Heart left ventricle (tissue), 16 donors: Measurements from ENCODE around the gene COQ8A. TPM values are rescaled to one million over a fixed set of nuclear protein-coding genes. Genes with fewer than 3 reads are reported as not detected.

ENCODE experiments used
- ATAC-seq, 4 donors: fragments of 200-7000 bp; cut with Tn5 transposase; one replicate each; pipeline ENCODE4 v1.9.1; 2020 to 2022; ENCODE audit warnings: moderate library complexity in 4 of 4, mild to moderate bottlenecking in 3 of 4, moderate number of reproducible peaks in 1 of 4
- DNase-seq, 5 donors: peaks; one replicate each; pipeline ENCODE4 v3.0.0-alpha.2; 2020
- H3K27ac ChIP-seq, 12 donors: fragments of 200-600 bp; sonication (generic) in 4 of 12; one replicate each; pipeline versions ENCODE4 v1.5.0 to v1.8.0; 2016 to 2022; ENCODE audit warnings: mild to moderate bottlenecking in 2 of 12
- H3K27me3 ChIP-seq, 9 donors: fragments of 200-600 bp; sonication (generic) in 2 of 9; one replicate each; pipeline versions ENCODE4 v1.5.1 to v1.8.0; 2016 to 2022; ENCODE audit warnings: mild to moderate bottlenecking in 3 of 9
- H3K36me3 ChIP-seq, 9 donors: fragments of 200-600 bp; sonication (generic) in 2 of 9; one replicate each; pipeline versions ENCODE4 v1.5.0 to v1.8.0; 2018 to 2022; ENCODE audit warnings: mild to moderate bottlenecking in 2 of 9
- H3K4me1 ChIP-seq, 12 donors: fragments of 200-600 bp; sonication (generic) in 4 of 12; one replicate each; pipeline versions ENCODE4 v1.5.0 to v1.8.0; 2016 to 2022; ENCODE audit warnings: mild to moderate bottlenecking in 3 of 12
- H3K4me3 ChIP-seq, 12 donors: fragments of 200-600 bp; sonication (generic) in 4 of 12; one replicate each; pipeline versions ENCODE4 v1.5.0 to v1.8.0; 2017 to 2022; ENCODE audit warnings: mild to moderate bottlenecking in 9 of 12, moderate library complexity in 4 of 12
- H3K9me3 ChIP-seq, 12 donors: fragments of 200-600 bp; sonication (generic) in 4 of 12; one replicate each; pipeline versions ENCODE4 v1.5.0 to v1.8.0; 2016 to 2022; ENCODE audit warnings: mild to moderate bottlenecking in 1 of 12
- CTCF ChIP-seq, 12 donors: fragments of 200-600 bp; sonication (generic) in 4 of 12; IDR thresholded peaks; one replicate each; pipeline versions ENCODE4 v1.5.0 to v1.8.0; 2018 to 2022; ENCODE audit warnings: antibody characterized with exemption in 12 of 12, mild to moderate bottlenecking in 5 of 12
- POLR2A ChIP-seq, 2 donors: fragments of 450-650 bp; IDR thresholded peaks; one replicate each; pipeline ENCODE4 v1.6.1; 2017; ENCODE audit warnings: antibody characterized with exemption in 2 of 2, mild to moderate bottlenecking in 2 of 2, moderate library complexity in 2 of 2
- WGBS, 4 donors: extraction: QIAGEN DNeasy Blood & Tissue Kit in 2 of 4; methylation state at CpG; one replicate each; pipeline versions ENCODE4 v1.1.5 to v1.1.7; 2013 to 2018; 5-methylcytosine and 5-hydroxymethylcytosine counted together
- intact Hi-C, 10 donors: fragments of 100-400 bp; cut with DNase I; formaldehyde crosslinking; loops; one replicate each; pipeline versions ENCODE4 v1.11.1 to v1.14.2; 2022
- polyA plus RNA-seq, 2 donors: library from polyadenylated mRNA; stranded (reverse); fragments of 200-250 nt; gene quantifications; one replicate each; pipeline ENCODE4 v1.2.3, GENCODE V29; 2013
- total RNA-seq, 9 donors: library from RNA; depleted of rRNA in 2 of 9; stranded (reverse); fragments of >200 nt in 2 of 9; fragmentation: NEBNext Ultra II Directional in 3 of 9; extraction: Animal tissue kit (Norgen Biotek cat#: 25700) in 3 of 9; gene quantifications; one replicate each; pipeline versions ENCODE4 v1.1.0 to v1.2.4, GENCODE V29; 2016 to 2023
- donor health status: ischemic (EF 13 %, LVEDD 7.1; RV severe dilation, severe dysfunction).
- donor health status: healthy with polysubstance abuse.
- donor health status: DM: no; HTN: yes; CAD: no.
- donor health status: DM: no; HTN: no; CAD: no.
- donor health status: ischemic (EF 25% LVEDD 6.9; RV normal size, moderate dysfunction).
- donor health status: ischemic (EF 25% LVEDD 5.7; RV mildly dilated, moderate dysfunction).
- donor health status: healthy.
- donor health status: DM: yes; HTN: yes; CAD: no.
- donor health status: ischemic (EF 35%, LVEDD 5.7; RV mildly dilated, moderate dysfunction).
- donor health status: nonischemic (EF 11% LVEDD 7.7; RV severe dilation, severe dysfunction).
- donor health status: DM: yes; HTN: yes; CAD: no.
- donor health status: PGD.
- donor health status: ischemic (EF 29% LVEDD 5.4; RV normal size, mild dysfunction).
- donor health status: nonischemic (EF 23%, LVEDD 6.1; RV moderate dilation, normal function).

The COQ8A gene
- total and polyA plus RNA-seq, 11 donors, result 141 to 915 (median 269) TPM

DNA sequence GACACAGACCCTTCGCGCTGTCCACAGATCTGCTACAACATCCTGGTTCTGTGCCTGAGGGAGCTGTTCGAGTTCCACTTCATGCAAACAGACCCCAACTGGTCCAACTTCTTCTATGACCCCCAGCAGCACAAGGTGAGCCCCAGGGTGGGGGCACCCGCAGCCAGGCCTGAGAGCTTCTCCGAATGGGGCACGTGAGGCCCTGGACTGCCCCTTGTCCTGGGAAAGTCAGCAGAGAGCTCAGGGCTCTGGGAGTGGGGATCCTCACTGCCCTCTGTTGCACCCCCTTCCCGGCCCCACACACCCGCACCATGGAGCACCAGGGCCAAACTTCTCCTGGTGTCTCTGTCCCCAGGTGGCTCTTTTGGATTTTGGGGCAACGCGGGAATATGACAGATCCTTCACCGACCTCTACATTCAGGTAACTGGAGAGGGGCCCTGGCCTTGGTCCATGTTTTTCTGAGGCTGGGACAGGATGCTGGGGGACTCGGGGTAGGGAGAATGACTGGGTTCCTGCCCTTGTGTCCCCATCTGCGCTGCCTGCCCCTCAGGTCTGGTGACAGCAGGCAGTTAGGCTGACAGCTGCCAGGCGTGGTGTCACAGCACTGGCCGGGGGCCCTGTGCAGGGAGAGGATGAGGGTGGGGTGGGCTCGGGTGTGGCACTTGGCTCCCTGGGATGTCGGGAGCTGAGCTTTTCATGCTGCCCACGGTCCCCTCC is 44.6 kb downstream of the COQ8A start:
- peaks cover 0 to 100% (median 50%) of the 10 kb centered on the region in 12 donors for H3K4me1 ChIP-seq
- no peaks in the 10 kb centered on the region for H3K9me3 ChIP-seq
- H3K4me3 ChIP-seq, result no peak overlapping the region
- no peak for TF ChIP-seq CTCF (IDR thresholded peaks at IDR 0.05)
- no peak for TF ChIP-seq POLR2A (IDR thresholded peaks at IDR 0.05)
- DNase-seq, result peak; percentile 67 to 79 (median 74)
- 50 to 62% (median 55%) methylated on average over 12 to 18 of the region's 18 CpGs for WGBS, 4 donors
- H3K36me3 ChIP-seq, result peaks cover 0 to 71% (median 48%) of the 10 kb centered on the region in 9 donors
- intact Hi-C loops, result loop anchor here in 5 of 10 donors (2.0 to 5.0 kb wide), 5 partner anchors 42 to 72 kb away; partner anchors contain the start of gene COQ8A (in 4 of the 5)
- ATAC-seq, result peak; percentile 24 to 67 (median 36)
- no peaks in the 10 kb centered on the region for H3K27me3 ChIP-seq
- H3K27ac ChIP-seq, result peak overlapping the region in 11 of 12 donors; percentile 60 to 96 (median 79)

DNA sequence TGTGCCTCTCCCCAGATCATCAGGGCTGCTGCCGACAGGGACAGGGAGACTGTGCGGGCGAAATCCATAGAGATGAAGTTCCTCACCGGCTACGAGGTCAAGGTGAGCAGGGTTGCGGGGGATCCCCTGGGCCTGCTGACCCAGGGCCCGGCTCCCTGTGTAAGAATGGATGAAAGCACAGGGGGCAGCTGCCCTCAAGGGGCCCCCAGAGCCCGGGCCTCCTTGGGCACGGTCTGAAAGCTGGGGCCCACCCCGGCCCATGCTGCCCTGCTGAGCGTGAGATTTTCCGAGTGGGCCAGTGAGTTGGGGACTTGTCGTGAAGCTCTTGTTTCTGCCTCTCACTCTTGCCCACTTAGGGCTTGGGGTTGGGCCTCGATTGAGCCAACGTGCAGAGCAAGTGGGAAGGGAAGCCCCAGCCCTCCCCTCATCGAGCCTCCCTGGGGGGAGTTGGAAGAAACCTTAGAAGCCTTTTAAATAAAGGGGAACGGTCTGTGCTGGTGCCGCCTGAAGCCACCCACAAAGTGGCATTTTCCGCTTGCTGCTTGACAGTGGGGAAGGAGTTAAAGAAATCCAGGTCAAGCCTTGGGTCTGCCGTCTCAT is 45.2 kb downstream of the COQ8A start:
- peaks cover 0 to 100% (median 48%) of the 10 kb centered on the region in 12 donors for H3K4me1 ChIP-seq
- DNase-seq, result no peak
- no peak for TF ChIP-seq POLR2A (IDR thresholded peaks at IDR 0.05)
- no peaks in the 10 kb centered on the region for H3K9me3 ChIP-seq
- peak overlapping the region; percentile 26 to 96 (median 79) for H3K27ac ChIP-seq
- 50 to 70% (median 66%) methylated on average over 15 to 20 of the region's 20 CpGs for whole genome bisulfite sequencing, 4 donors
- intact Hi-C loops, result loop anchor here in 4 of 10 donors (2.0 to 5.0 kb wide), 5 partner anchors 43 to 73 kb away; partner anchors contain the start of gene COQ8A (in 1 of the 4)
- H3K27me3 ChIP-seq, result no peaks in the 10 kb centered on the region
- H3K4me3 ChIP-seq, result no peak overlapping the region
- peaks cover 0 to 71% (median 48%) of the 10 kb centered on the region in 9 donors for H3K36me3 ChIP-seq
- ATAC-seq, result no peak

- Histone ChIP-seq H3K4me3 (no peak overlapping the region), H3K27me3 (no peaks in the 10 kb centered on the region), H3K36me3 (peaks cover 0 to 71% (median 48%) of the 10 kb centered on the region in 9 donors), H3K27ac (peak overlapping the region; percentile 26 to 96 (median 79)), H3K9me3 (no peaks in the 10 kb centered on the region), H3K4me1 (peaks cover 0 to 100% (median 47%) of the 10 kb centered on the region in 12 donors)
- DNase-seq (peak in 4 of 5 donors; percentile 24 to 74 (median 59)), ATAC-seq (peak; percentile 11 to 56 (median 36))
- 65 to 76% (median 70%) methylated on average over 25 of the region's 25 CpGs for WGBS, 4 donors
- intact Hi-C loops, result loop anchor here in 4 of 10 donors (2.0 to 5.0 kb wide), 5 partner anchors 44 to 74 kb away; partner anchors contain the start of gene COQ8A (in 1 of the 4)
- no peak for TF ChIP-seq CTCF (IDR thresholded peaks at IDR 0.05)
- TF ChIP-seq POLR2A (IDR thresholded peaks at IDR 0.05), result no peak
Measured at GRCh38 chr1:226985839-226986463, 45.9 kb downstream of the COQ8A start.

DNA sequence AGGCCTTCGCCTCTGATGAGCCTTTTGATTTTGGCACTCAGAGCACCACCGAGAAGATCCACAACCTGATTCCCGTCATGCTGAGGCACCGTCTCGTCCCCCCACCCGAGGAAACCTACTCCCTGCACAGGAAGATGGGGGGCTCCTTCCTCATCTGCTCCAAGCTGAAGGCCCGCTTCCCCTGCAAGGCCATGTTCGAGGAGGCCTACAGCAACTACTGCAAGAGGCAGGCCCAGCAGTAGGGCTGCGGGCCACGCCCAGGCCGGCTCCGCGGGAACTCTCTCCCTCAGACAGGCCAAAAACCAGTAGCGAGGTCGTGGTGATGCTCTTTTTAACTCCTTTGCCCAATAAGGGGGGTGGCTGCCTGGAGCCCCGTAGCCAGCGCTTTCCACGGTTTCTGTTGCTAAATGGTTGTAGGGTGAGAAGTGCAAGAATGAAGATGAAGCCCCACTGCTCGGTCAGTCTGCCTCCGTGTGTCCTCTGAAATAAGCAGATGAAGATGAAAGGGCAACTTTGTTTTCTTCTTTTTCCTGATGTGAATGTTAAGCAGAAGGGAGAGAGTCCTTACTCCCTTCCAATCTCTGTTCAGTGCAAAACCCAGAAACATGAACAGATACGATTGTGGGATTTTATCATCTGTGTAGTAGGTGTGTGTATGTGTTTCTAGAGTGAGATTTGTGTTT is 46.5 kb downstream of the COQ8A start:
- peaks cover 0 to 64% (median 48%) of the 10 kb centered on the region in 9 donors for H3K36me3 ChIP-seq
- ATAC-seq, result no peak
- H3K4me1 ChIP-seq, result peaks cover 0 to 93% (median 42%) of the 10 kb centered on the region in 12 donors
- no peak for TF ChIP-seq CTCF (IDR thresholded peaks at IDR 0.05)
- no peak for TF ChIP-seq POLR2A (IDR thresholded peaks at IDR 0.05)
- H3K27ac ChIP-seq, result peak overlapping the region in 9 of 12 donors; percentile 13 to 96 (median 79)
- intact Hi-C loops, result loop anchor here in 4 of 10 donors (5.0 kb wide), 4 partner anchors 44 to 74 kb away; partner anchors contain the start of gene COQ8A (in 1 of the 4)
- H3K27me3 ChIP-seq, result no peaks in the 10 kb centered on the region
- no peak overlapping the region for H3K4me3 ChIP-seq
- DNase-seq, result no peak
- WGBS, 4 donors, result 79 to 84% (median 81%) methylated on average over 21 of the region's 21 CpGs
- H3K9me3 ChIP-seq, result no peaks in the 10 kb centered on the region
